ENCODE results near the gene CBX4. TPM values are rescaled to one million over a fixed set of nuclear protein-coding genes. Genes with fewer than 3 reads are reported as not detected.

CBX4 gene
- total and polyA plus RNA-seq, 2 of the 13 experiments (the other 11 are each of a cell fraction or from before 2014, with no cell fraction given): 25.8 to 50.8 TPM

DNA sequence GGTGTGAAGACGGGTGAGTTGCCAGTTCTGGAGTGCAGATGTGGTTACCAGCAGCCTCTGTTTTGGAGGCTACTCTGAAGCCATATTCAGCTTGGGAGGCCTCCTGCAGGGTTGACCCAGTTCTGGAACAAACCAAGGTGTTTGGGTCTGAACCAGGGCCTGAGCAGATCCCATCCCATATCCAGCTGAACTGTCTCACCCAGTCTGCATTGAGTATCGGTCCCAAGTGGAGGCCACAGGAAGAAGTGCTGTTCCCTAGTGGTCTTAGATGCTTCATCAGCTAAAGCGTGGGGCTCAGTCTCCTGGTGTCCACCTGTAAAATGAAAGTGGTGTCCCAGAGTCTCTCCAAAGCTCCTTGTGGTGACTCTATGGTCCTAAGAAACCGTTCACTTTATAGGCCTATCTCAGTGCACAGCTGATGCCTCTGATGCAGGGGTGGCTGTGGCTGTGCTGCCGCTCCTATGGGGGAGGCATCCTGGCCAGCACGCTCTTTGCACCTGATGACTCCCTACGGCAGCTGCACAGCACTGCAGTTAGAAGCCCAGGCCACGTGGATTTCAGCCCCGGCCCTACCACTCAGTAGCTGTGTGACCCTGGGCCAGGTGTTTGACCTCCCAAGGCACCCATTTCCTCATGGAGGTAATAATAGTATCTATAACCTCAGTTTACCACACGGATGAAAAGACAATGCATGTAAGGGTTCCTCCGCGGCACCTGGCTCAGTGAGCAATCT, 21.0 kb downstream of the CBX4 start (continued):
- no peak; the same call in 1 of the 2 replicates for TF ChIP-seq ZNF276 (CRISPR knock-in tag; IDR thresholded peaks at IDR 0.05; ENCODE audit: low read depth)
- no peak for TF ChIP-seq ZNF703 (CRISPR knock-in tag; IDR thresholded peaks at IDR 0.05; ENCODE audit: borderline replicate concordance)
- TF ChIP-seq GABPA (IDR thresholded peaks at IDR 0.05; ENCODE audit: low read depth, low read length): no peak
- no peak for TF ChIP-seq GABPA (CRISPR knock-in tag; IDR thresholded peaks at IDR 0.05; ENCODE audit: low read depth)
- TF ChIP-seq ZFX (CRISPR knock-in tag; IDR thresholded peaks at IDR 0.05; ENCODE audit: low read depth): peak; percentile 70
- TF ChIP-seq ZFY (CRISPR knock-in tag; IDR thresholded peaks at IDR 0.05): peak; percentile 40; the same call in 1 of the 2 replicates
- no peak for TF ChIP-seq SKI (IDR thresholded peaks at IDR 0.05; ENCODE audit: partially characterized antibody)
- no peak for TF ChIP-seq ZSCAN20 (CRISPR knock-in tag; IDR thresholded peaks at IDR 0.05; ENCODE audit: borderline replicate concordance)
- TF ChIP-seq ZNF749 (CRISPR knock-in tag; IDR thresholded peaks at IDR 0.05; ENCODE audit: borderline replicate concordance): no peak
- no peak for TF ChIP-seq ZBTB3 (CRISPR knock-in tag; IDR thresholded peaks at IDR 0.05; ENCODE audit: borderline replicate concordance, low read depth)
- peak; percentile 58; the same call in 1 of the 2 replicates for TF ChIP-seq MIXL1 (CRISPR knock-in tag; IDR thresholded peaks at IDR 0.05)
- TF ChIP-seq IKZF5 (CRISPR knock-in tag; IDR thresholded peaks at IDR 0.05): peak; percentile 46; the same call in 1 of the 2 replicates
- TF ChIP-seq ZNF10 (CRISPR knock-in tag; IDR thresholded peaks at IDR 0.05; ENCODE audit: borderline replicate concordance, low read depth): no peak
- no peak for TF ChIP-seq KAT2B (IDR thresholded peaks at IDR 0.05; ENCODE audit: borderline replicate concordance, low read depth, low read length)
- 0 out of 2 replicates have a peak, but pooled peaks have one; percentile 19 for TF ChIP-seq ZNF644 (CRISPR knock-in tag; IDR thresholded peaks at IDR 0.05; ENCODE audit: low read depth)
- no peak for TF ChIP-seq ZSCAN30 (CRISPR knock-in tag; IDR thresholded peaks at IDR 0.05)
- TF ChIP-seq NFYC (CRISPR knock-in tag; IDR thresholded peaks at IDR 0.05): peak; percentile 15; the same call in 1 of the 2 replicates
- TF ChIP-seq ZNF460 (CRISPR knock-in tag; IDR thresholded peaks at IDR 0.05; ENCODE audit: borderline replicate concordance): no peak
- TF ChIP-seq NFATC3 (CRISPR knock-in tag; IDR thresholded peaks at IDR 0.05): no peak
- TF ChIP-seq ZNF746 (CRISPR knock-in tag; IDR thresholded peaks at IDR 0.05): no peak
- peak; percentile 34; the same call in 1 of the 2 replicates for TF ChIP-seq ZNF614 (CRISPR knock-in tag; IDR thresholded peaks at IDR 0.05; ENCODE audit: borderline replicate concordance)
- peak; percentile 45; the same call in 1 of the 2 replicates for TF ChIP-seq ZNF501 (CRISPR knock-in tag; IDR thresholded peaks at IDR 0.05)
- TF ChIP-seq ZNF136 (CRISPR knock-in tag; IDR thresholded peaks at IDR 0.05; ENCODE audit: low read depth): no peak
- peak; percentile 51; the same call in 1 of the 2 replicates for TF ChIP-seq SRY (CRISPR knock-in tag; IDR thresholded peaks at IDR 0.05)
- no peak for TF ChIP-seq ELF1 (CRISPR knock-in tag; IDR thresholded peaks at IDR 0.05)
- no peak for TF ChIP-seq PBX3 (CRISPR knock-in tag; IDR thresholded peaks at IDR 0.05; ENCODE audit: borderline replicate concordance)
